MG63 (cell line): ENCODE results near the gene PI3. TPM values are rescaled to one million over a fixed set of nuclear protein-coding genes. Genes with fewer than 3 reads are reported as not detected.
"Not testable (repeated sequence)": the region's sequence is repeated elsewhere in the genome, so short reads cannot be mapped to it uniquely, and the experiment has no call there.

ENCODE experiments used
- DNase-seq: peaks from one replicate; pipeline ENCODE4 v3.0.0-alpha.2; 2020
- H3K27me3 ChIP-seq: fragments of 250-450 bp; sonication (Bioruptor Pico); 2 replicates; pipeline ENCODE4 v1.5.1; 2020; ENCODE audit warnings: mild to moderate bottlenecking, moderate library complexity
- H3K36me3 ChIP-seq: fragments of 250-450 bp; sonication (Bioruptor Pico); 2 replicates; pipeline ENCODE4 v1.5.1; 2020; ENCODE audit warnings: mild to moderate bottlenecking, moderate library complexity
- H3K4me3 ChIP-seq: fragments of 250-450 bp; sonication (Bioruptor Pico); 2 replicates; pipeline ENCODE4 v1.5.1; 2020; ENCODE audit warnings: mild to moderate bottlenecking, moderate library complexity
- H3K9me3 ChIP-seq: fragments of 250-450 bp; sonication (Bioruptor Pico); 2 replicates; pipeline ENCODE4 v1.5.1; 2020; ENCODE audit warnings: mild to moderate bottlenecking, moderate library complexity
- total RNA-seq: library from RNA; depleted of rRNA; stranded (reverse); fragments of >200 nt; shearing (Covaris generic); gene quantifications from 2 replicates; pipeline ENCODE4 v1.2.3, GENCODE V29; 2014; ENCODE audit warnings: low replicate concordance; rRNA removed

PI3 gene, protein sequence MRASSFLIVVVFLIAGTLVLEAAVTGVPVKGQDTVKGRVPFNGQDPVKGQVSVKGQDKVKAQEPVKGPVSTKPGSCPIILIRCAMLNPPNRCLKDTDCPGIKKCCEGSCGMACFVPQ
- total RNA-seq: not detected in 2 replicates

DNA sequence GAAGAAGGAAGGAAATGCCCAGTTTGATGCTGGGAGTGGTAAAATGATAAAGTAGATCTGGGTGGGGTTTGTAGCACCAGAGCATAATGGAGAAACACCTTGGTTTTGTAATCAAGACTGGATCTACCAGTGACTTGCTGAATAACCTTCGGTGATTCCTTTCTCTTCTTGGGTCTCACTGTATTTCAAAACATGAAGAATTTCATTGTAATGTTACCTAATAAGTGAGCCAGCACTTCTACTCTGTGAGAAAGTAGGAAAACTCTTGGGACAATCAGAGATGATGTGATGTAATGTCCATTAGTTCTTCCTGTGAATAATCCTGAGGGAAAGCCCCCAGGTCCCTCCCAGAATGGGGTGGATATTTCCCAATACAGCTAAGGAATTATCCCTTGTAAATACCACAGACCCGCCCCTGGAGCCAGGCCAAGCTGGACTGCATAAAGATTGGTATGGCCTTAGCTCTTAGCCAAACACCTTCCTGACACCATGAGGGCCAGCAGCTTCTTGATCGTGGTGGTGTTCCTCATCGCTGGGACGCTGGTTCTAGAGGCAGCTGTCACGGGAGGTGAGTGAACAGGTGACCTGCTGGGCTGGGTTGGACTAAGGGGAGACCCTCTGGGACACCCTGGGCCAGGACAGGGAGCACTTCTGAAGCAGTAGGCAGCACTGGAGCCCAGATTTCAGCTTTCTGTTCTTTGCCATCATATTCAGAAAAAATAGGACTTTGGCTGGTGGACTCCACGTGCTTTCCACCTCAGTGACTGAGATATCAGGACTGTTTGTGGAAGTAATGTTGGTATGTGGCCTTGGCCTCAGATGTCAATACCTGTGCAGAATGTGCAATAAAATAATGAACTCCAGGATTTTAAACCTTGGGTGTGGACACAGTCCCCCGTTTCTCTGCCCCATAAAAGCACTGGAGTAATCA lies at the start of gene PI3:
TSS of gene PI3 (plus strand) at position 469 of the 931 bp plus-strand sequence. CDS start at position 490, 21 bp downstream.
- Histone ChIP-seq H3K36me3 (no peaks in the 10 kb centered on the region), H3K9me3 (peaks cover 4% of the 10 kb centered on the region), H3K4me3 (no peak within 1 kb of the TSS), H3K27me3 (peaks cover 7% of the 10 kb centered on the region; the same call in 1 of the 2 replicates)
- DNase-seq: peak; percentile 78

DNA sequence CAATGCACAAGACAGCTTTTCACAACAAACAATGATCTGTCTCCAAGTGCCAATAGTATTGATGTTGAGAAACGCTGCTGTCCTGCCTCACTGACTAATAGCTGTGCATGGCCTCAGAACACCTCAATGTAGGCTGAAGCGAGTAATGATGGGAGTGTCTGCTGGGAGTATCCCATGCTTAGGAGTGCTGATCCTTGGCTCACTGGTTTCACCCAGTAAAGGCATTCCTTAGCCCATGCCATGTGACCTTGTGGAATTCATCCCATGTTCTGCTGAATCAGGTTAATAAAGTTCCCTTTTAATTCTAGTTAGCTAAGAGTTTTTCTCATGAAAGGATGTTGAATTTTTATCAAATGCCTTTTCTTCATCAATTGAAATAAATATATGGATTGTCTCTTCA lies 46.6 kb upstream of the PI3 start:
- H3K4me3 ChIP-seq: no peak overlapping the region
- no peaks in the 10 kb centered on the region for H3K9me3 ChIP-seq
- H3K27me3 ChIP-seq: peaks cover 3% of the 10 kb centered on the region
- DNase-seq: peak; percentile 21
- no peaks in the 10 kb centered on the region for H3K36me3 ChIP-seq

DNA sequence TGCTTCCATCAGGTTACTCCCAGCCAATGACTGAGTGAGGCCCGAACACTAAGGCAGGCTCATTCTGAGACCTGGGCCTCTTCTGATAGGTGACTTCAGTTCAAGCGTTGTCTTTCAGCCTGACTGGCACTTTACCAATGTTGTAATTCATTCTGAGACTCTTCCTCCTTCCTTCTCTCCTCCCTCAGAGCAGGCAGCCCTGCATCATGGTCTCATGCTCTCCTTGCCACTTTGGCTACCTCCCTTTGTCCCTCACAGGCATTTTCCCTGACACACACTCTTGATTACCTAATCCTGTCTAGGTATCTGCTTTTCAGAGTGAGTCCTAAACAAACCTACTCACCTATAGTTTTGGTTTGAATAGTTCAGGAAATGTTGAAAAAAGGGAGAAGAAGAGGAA lies 37.8 kb upstream of the PI3 start:
- H3K9me3 ChIP-seq: no peaks in the 10 kb centered on the region
- no peaks in the 10 kb centered on the region; the same call in 1 of the 2 replicates for H3K27me3 ChIP-seq
- DNase-seq: no peak
- H3K36me3 ChIP-seq: no peaks in the 10 kb centered on the region
- no peak overlapping the region for H3K4me3 ChIP-seq

- Histone ChIP-seq H3K36me3 (no peaks in the 10 kb centered on the region), H3K27me3 (no peaks in the 10 kb centered on the region), H3K4me3 (no peak overlapping the region), H3K9me3 (no peaks in the 10 kb centered on the region)
- DNase-seq: peak; percentile 50
Observed at GRCh38 chr20:45138561-45139300, 36.0 kb upstream of the PI3 start.

- not testable (repeated sequence) for H3K36me3 ChIP-seq, H3K27me3 ChIP-seq, H3K9me3 ChIP-seq, DNase-seq, H3K4me3 ChIP-seq
Observed at GRCh38 chr20:45139733-45140375, 34.8 kb upstream of the PI3 start.

GRCh38 chr20:45140836-45141235 lies 33.9 kb upstream of the PI3 start:
- Histone ChIP-seq H3K9me3 (no peaks in the 10 kb centered on the region), H3K36me3 (no peaks in the 10 kb centered on the region), H3K4me3 (no peak overlapping the region), H3K27me3 (no peaks in the 10 kb centered on the region; the same call in none of the 2 replicates)
- DNase-seq: no peak

DNA sequence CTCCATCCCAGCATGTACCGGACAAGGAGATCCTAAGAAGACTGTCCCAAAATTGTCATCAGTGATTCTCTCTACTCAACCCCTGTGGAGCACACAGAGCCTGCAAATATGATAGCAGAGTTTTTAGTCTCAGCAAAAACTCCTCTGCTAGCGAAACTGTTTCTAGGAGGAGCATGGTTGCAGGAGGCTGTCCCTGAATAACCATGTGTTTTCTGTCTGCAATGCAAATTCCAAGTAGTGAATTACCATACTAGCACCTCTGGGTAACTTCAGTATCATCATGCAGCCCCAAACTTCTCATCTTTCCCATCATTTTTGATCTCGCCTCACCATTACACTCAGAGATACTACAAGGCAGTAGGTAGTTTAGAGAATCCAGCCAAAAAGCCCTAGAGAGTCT lies 25.6 kb upstream of the PI3 start:
- DNase-seq: no peak
- no peaks in the 10 kb centered on the region for H3K36me3 ChIP-seq
- peaks cover 15% of the 10 kb centered on the region for H3K27me3 ChIP-seq
- no peaks in the 10 kb centered on the region for H3K9me3 ChIP-seq
- no peak overlapping the region for H3K4me3 ChIP-seq

DNA sequence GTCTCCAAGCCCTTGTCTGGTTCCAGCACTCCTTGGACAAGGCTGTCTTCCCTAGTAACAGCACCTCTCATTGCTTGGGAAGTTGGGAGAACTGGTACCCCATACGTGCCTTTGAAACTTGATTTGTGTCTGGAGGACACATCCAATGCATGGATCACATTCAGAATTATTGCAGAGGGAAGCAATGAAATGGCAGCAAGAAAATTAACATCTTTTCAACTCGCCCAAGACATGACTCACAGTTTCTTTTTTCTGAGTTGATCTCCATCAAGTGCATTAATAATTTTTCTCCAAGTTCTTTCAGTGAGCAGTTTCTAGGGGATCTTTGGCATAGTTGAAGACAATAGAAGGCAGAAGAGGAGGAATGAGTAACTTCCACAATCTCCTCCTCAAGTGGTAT lies 22.3 kb upstream of the PI3 start:
- no peak for DNase-seq
- H3K27me3 ChIP-seq: peaks cover 8% of the 10 kb centered on the region; the same call in 1 of the 2 replicates
- H3K9me3 ChIP-seq: no peaks in the 10 kb centered on the region; the same call in 1 of the 2 replicates
- H3K4me3 ChIP-seq: no peak overlapping the region
- H3K36me3 ChIP-seq: no peaks in the 10 kb centered on the region

GRCh38 chr20:45153147-45153546 lies 21.6 kb upstream of the PI3 start:
- H3K27me3 ChIP-seq: peaks cover 8% of the 10 kb centered on the region; the same call in 1 of the 2 replicates
- H3K4me3 ChIP-seq: no peak overlapping the region
- no peaks in the 10 kb centered on the region; the same call in 1 of the 2 replicates for H3K9me3 ChIP-seq
- DNase-seq: peak; percentile 69
- no peaks in the 10 kb centered on the region for H3K36me3 ChIP-seq

DNA sequence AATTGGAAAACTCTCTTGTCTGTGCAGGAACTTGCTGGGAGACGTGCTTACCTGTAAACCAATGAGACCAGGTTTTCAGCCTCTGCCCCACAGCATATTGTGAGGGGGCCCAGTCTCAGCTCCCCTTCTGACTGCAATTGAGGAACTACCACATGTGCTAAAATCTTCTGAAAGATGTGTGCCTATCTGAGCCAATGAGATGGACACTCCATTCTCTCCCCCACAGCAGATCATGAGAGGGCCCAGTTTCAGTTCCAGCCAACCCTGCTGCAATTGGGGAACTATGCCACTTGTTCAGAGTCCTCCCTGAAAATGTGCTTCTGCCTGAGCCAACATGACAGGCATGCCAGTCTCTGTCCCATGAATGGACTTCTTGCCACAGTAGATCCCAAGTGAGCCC lies 20.9 kb upstream of the PI3 start:
- DNase-seq: no peak
- Histone ChIP-seq H3K4me3 (no peak overlapping the region), H3K36me3 (no peaks in the 10 kb centered on the region), H3K9me3 (peaks cover 3% of the 10 kb centered on the region), H3K27me3 (0 out of 2 replicates have a peak, but pooled peaks cover 8% of the 10 kb centered on the region)

DNA sequence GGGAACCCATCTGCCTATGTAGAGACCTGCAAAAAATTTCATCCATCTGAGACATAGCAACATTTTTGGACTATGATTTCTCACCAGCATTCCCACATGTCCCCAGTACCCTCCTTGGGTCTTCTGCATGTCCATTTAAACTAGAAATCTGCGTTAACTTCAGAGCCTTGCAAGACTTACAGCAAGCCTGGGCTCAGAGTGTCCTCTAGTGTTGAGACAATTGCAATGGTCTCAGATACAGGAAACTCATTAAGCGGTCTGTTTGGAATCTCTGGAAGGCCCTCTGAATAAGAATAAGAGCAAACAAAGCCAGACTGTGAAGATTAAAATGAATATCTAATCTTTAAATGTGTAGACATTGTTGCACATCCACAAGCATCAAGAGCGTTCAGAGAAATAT lies 20.5 kb upstream of the PI3 start:
- Histone ChIP-seq H3K4me3 (no peak overlapping the region), H3K27me3 (0 out of 2 replicates have a peak, but pooled peaks cover 4% of the 10 kb centered on the region), H3K36me3 (no peaks in the 10 kb centered on the region), H3K9me3 (peaks cover 7% of the 10 kb centered on the region)
- no peak for DNase-seq

DNA sequence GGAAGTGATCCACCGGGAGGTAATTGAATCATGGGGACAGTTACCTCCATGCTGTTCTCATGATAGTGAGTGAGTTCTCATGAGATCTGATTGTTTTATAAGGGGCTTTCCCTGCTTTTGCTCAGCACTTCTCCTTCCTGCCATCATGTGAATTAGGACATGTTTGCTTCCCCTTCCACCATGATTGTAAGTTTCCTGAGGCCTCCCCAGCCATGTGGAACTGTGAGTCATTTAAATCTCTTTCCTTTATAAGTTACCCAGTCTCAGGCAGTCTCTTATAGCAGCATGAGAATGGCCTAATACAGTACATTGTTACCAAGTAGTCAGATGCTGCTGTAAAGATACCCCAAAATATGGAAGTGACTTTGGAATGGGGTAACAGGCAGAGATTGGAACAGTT lies 19.9 kb upstream of the PI3 start:
- not testable (repeated sequence) for H3K4me3 ChIP-seq, DNase-seq, H3K27me3 ChIP-seq, H3K36me3 ChIP-seq
- H3K9me3 ChIP-seq: peaks cover 12% of the 10 kb centered on the region

DNA sequence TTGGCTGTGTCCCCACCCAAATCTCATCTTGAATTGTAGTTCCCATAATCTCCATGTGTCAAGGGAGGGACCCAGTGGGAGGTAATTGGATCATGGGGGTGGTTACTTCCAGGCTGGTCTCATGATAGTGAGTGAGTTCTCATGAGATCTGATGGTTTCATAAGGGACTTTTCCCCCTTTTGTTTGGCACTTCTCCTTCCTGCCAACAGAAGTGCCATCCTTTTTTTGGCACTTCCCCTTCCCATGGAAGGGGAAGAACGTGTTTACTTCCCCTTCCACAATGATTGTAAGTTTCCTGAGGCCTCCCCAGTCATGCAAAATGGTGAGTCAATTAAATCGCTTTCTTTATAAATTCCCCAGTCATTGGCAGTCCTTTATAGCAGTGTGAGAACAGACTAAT lies 18.0 kb upstream of the PI3 start:
- peaks cover 12% of the 10 kb centered on the region for H3K9me3 ChIP-seq
- no peak for DNase-seq
- H3K4me3 ChIP-seq: no peak overlapping the region
- H3K27me3 ChIP-seq: no peaks in the 10 kb centered on the region
- no peaks in the 10 kb centered on the region for H3K36me3 ChIP-seq

DNA sequence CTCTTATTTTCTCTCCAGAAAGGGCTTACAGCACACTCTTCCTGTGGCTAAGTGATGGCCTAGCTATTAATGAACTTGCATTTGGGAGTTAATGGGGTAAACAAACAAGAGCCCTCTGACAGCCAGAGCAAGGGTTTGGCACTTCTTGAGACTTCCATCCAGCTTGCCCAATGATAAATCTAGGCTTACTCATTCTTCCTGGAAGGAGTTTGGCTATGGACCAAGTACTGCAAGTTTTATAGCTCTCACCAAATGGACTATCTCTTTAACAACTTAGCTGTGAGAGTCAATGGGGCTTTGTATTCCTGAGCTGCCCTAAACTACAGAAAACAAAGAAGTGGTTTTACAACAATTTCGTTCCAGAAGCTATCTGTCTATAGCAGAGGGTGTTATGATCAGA lies 16.7 kb upstream of the PI3 start:
- Histone ChIP-seq H3K4me3 (no peak overlapping the region), H3K27me3 (no peaks in the 10 kb centered on the region), H3K36me3 (no peaks in the 10 kb centered on the region), H3K9me3 (peaks cover 12% of the 10 kb centered on the region)
- DNase-seq: peak; percentile 43

GRCh38 chr20:45163083-45163803 lies 11.5 kb upstream of the PI3 start:
- H3K4me3 ChIP-seq: no peak overlapping the region
- DNase-seq: no peak
- H3K36me3 ChIP-seq: no peaks in the 10 kb centered on the region
- no peaks in the 10 kb centered on the region for H3K27me3 ChIP-seq
- peaks cover 43% of the 10 kb centered on the region for H3K9me3 ChIP-seq

DNA sequence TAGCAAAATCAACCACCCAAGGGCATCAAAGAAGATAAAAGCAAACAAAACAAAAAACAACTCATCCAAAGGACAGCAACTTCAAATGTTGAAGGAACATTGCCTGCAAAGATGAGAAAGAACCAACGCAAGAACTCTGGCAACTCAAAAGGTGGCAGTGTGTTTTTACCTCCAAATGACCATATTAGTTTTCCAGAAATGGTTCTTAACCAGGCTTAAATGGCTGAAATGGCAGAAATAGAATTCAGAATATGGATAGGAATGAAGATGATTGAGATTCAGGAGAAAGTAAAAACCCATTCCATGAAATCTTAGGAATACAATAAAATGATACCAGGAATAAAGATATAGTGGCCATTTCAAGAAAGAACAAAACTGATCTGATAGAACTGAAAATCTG lies 9.8 kb upstream of the PI3 start:
- no peaks in the 10 kb centered on the region for H3K36me3 ChIP-seq
- no peak for DNase-seq
- peaks cover 35% of the 10 kb centered on the region for H3K9me3 ChIP-seq
- H3K4me3 ChIP-seq: no peak overlapping the region
- H3K27me3 ChIP-seq: no peaks in the 10 kb centered on the region
